WTC11 (cell line): ENCODE data around the gene PLIN5.

Experiments used
- AFF4 ChIP-seq: sonication (generic); formaldehyde crosslinking; IDR thresholded peaks from 2 replicates; pipeline ENCODE4 v1.8.1; 2023; ENCODE audit warnings: mild to moderate bottlenecking, missing genetic modification reagents, borderline replicate concordance
- CTCF ChIP-seq: fragments of 200-600 bp; IDR thresholded peaks from 2 replicates; pipeline ENCODE4 v1.8.0; 2022; ENCODE audit warnings: antibody characterized with exemption
- E2F5 ChIP-seq: sonication (generic); formaldehyde crosslinking; IDR thresholded peaks from 2 replicates; pipeline ENCODE4 v1.8.1; 2022; ENCODE audit warnings: mild to moderate bottlenecking, moderate library complexity, missing genetic modification reagents
- ELF4 ChIP-seq: sonication (generic); formaldehyde crosslinking; IDR thresholded peaks from 2 replicates; pipeline ENCODE4 v1.8.1; 2022; ENCODE audit warnings: low read depth, mild to moderate bottlenecking, moderate library complexity, missing genetic modification reagents
- JUN ChIP-seq: sonication (generic); formaldehyde crosslinking; IDR thresholded peaks from 2 replicates; pipeline ENCODE4 v1.8.0; 2023; ENCODE audit warnings: mild to moderate bottlenecking, missing genetic modification reagents
- MAX ChIP-seq: sonication (generic); formaldehyde crosslinking; IDR thresholded peaks from 2 replicates; pipeline ENCODE4 v1.8.0; 2022; ENCODE audit warnings: mild to moderate bottlenecking, missing genetic modification reagents
- NR2C2 ChIP-seq: sonication (generic); formaldehyde crosslinking; IDR thresholded peaks from 2 replicates; pipeline ENCODE4 v1.8.0; 2022; ENCODE audit warnings: mild to moderate bottlenecking, missing genetic modification reagents
- SP1 ChIP-seq: sonication (generic); formaldehyde crosslinking; conservative IDR thresholded peaks from 2 replicates; pipeline ENCODE4 v1.8.1; 2022; ENCODE audit warnings: missing genetic modification reagents
- USF1 ChIP-seq: sonication (generic); formaldehyde crosslinking; IDR thresholded peaks from 2 replicates; pipeline ENCODE4 v1.8.0; 2022; ENCODE audit warnings: mild to moderate bottlenecking, missing genetic modification reagents
- ZSCAN18 ChIP-seq: fragments of 250-450 bp; sonication (Bioruptor Pico); IDR thresholded peaks from 2 replicates; pipeline ENCODE4 v2.1.2; 2022; ENCODE audit warnings: mild to moderate bottlenecking, moderate library complexity

GRCh38 chr19:4522291-4523002 lies 12.6 kb downstream of the PLIN5 start:
- TF ChIP-seq ZSCAN18 (CRISPR knock-in tag) (no peak), ELF4 (no peak), SP1 (no peak), CTCF (no peak), E2F5 (no peak), AFF4 (CRISPR knock-in tag) (no peak), MAX (CRISPR knock-in tag) (no peak), USF1 (CRISPR knock-in tag) (no peak), NR2C2 (CRISPR knock-in tag) (no peak), JUN (CRISPR knock-in tag) (no peak)
